ENCODE data around the gene ROS1. TPM values are rescaled to one million over a fixed set of nuclear protein-coding genes. Genes with fewer than 3 reads are reported as not detected.

The ROS1 gene
- total RNA-seq, 6 experiments from 2014 or later, result 0.07 to 0.12 (median 0.07) TPM; not detected in 3

GRCh38 chr6:117298941-117299340 lies 126.8 kb downstream of the ROS1 start:
- TF ChIP-seq CTCF (IDR thresholded peaks at IDR 0.05), result no peak
- TF ChIP-seq POLR2A (IDR thresholded peaks at IDR 0.05), result no peak
- no peak for DNase-seq
- Histone ChIP-seq H3K27me3 (no peaks in the 10 kb centered on the region), H3K4me1 (no peaks in the 10 kb centered on the region), H3K27ac (no peak overlapping the region), H3K9me3 (no peaks in the 10 kb centered on the region), H3K4me3 (no peak overlapping the region), H3K36me3 (no peaks in the 10 kb centered on the region)
- intact Hi-C loops (cut with DNase I), result no loop called here
- ATAC-seq, result no peak
- WGBS (ENCODE audit: insufficient coverage, low coverage, low lambda C conversion rate, missing lambda C conversion rate), result 68% methylated on average over 3 of the region's 3 CpGs

- intact Hi-C loops (cut with DNase I), result no loop called here
- ATAC-seq (no peak), DNase-seq (no peak)
- no peak for TF ChIP-seq POLR2A (IDR thresholded peaks at IDR 0.05)
- no peak for TF ChIP-seq CTCF (IDR thresholded peaks at IDR 0.05)
- Histone ChIP-seq H3K9me3 (no peaks in the 10 kb centered on the region), H3K4me1 (no peaks in the 10 kb centered on the region), H3K27me3 (no peaks in the 10 kb centered on the region), H3K27ac (no peak overlapping the region), H3K4me3 (no peak overlapping the region), H3K36me3 (no peaks in the 10 kb centered on the region)
- WGBS (ENCODE audit: insufficient coverage, low coverage, low lambda C conversion rate, missing lambda C conversion rate), result 35% methylated on average over 3 of the region's 3 CpGs
Observed at GRCh38 chr6:117290173-117290846, 135.4 kb downstream of the ROS1 start.

GRCh38 chr6:117288083-117288715 lies 137.5 kb downstream of the ROS1 start:
- no peak overlapping the region for H3K4me3 ChIP-seq
- WGBS (ENCODE audit: insufficient coverage, low coverage, low lambda C conversion rate, missing lambda C conversion rate), result 39% methylated on average over 2 of the region's 3 CpGs
- no peaks in the 10 kb centered on the region for H3K9me3 ChIP-seq
- no peak overlapping the region for H3K27ac ChIP-seq
- ATAC-seq, result no peak
- no peaks in the 10 kb centered on the region for H3K27me3 ChIP-seq
- H3K4me1 ChIP-seq, result no peaks in the 10 kb centered on the region
- no peaks in the 10 kb centered on the region for H3K36me3 ChIP-seq
- no peak for TF ChIP-seq POLR2A (IDR thresholded peaks at IDR 0.05)
- TF ChIP-seq CTCF (IDR thresholded peaks at IDR 0.05), result no peak
- intact Hi-C loops (cut with DNase I), result no loop called here
- no peak for DNase-seq

- 75% methylated on average over 1 of the region's 3 CpGs for WGBS (ENCODE audit: insufficient coverage, low coverage, low lambda C conversion rate, missing lambda C conversion rate)
- Histone ChIP-seq H3K4me1 (no peaks in the 10 kb centered on the region), H3K4me3 (no peak overlapping the region), H3K36me3 (no peaks in the 10 kb centered on the region), H3K9me3 (no peaks in the 10 kb centered on the region), H3K27ac (no peak overlapping the region), H3K27me3 (no peaks in the 10 kb centered on the region)
- TF ChIP-seq CTCF (IDR thresholded peaks at IDR 0.05) (peak in 2 of 4 donors; percentile 6 to 11), POLR2A (IDR thresholded peaks at IDR 0.05) (no peak)
- ATAC-seq (no peak), DNase-seq (no peak)
- intact Hi-C loops (cut with DNase I), result no loop called here
Observed at GRCh38 chr6:117280922-117281321, 144.8 kb downstream of the ROS1 start.

Data from right lobe of liver (tissue), 6 donors.